Cerebellar cortex (tissue), 1 donor: ENCODE measurements around the gene ANKRD9.
"Not testable (repeated sequence)": the region's sequence is repeated elsewhere in the genome, so short reads cannot be mapped to it uniquely, and the experiment has no call there.

Source experiments
- DNase-seq: peaks from one replicate; pipeline ENCODE4 v3.0.0-alpha.2; 2015; ENCODE audit warnings: low spot score

The ANKRD9 gene, protein sequence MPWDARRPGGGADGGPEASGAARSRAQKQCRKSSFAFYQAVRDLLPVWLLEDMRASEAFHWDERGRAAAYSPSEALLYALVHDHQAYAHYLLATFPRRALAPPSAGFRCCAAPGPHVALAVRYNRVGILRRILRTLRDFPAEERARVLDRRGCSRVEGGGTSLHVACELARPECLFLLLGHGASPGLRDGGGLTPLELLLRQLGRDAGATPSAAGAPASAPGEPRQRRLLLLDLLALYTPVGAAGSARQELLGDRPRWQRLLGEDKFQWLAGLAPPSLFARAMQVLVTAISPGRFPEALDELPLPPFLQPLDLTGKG

DNA sequence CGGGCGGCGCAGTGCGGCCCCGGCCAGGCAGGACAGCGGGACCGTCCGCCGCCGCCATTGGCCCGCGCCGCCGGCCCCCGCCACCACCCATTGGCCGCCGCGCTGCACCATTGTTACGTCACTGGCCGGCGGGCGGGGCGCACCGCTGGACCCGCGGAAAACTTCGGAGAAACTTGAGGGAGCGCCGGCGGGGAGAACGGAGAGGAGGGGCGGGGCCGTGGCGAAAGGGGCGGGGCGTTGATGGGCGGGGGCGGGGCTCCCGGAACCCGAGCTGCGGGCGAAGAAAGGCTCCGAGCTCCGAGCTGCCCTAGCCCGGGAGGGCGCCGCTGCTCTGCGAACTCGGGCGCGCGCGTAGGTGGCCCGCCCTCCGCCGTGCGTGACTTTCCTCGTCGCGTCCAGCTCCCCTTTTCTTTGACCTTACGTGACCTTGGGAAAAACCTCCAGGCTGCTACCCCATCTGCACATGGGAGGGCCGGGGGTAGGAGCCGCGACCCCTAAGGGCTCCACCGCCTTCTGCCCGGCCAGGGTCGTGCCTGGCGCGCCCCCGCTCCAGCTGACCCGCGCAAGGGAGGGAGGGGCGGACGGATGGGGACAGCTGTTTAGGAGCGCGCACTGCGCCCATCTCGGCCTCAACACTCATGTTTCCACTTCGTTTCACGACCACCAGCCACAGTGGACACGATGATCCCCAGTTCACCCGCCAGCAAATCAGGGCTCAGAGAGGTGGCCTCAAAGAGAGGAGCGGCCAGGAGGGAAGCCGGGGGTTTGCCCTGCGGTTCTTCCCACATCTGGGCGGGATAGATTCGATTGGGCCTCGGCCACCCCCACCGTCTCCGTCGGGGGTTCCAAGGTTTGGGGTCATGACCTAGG, at the start of gene ANKRD9:
ANKRD9 (minus strand) TSS at position 31 of the 870 bp plus-strand sequence. CDS start 1,887 bp downstream, outside the sequence.
- DNase-seq, result peak; percentile 80

DNA sequence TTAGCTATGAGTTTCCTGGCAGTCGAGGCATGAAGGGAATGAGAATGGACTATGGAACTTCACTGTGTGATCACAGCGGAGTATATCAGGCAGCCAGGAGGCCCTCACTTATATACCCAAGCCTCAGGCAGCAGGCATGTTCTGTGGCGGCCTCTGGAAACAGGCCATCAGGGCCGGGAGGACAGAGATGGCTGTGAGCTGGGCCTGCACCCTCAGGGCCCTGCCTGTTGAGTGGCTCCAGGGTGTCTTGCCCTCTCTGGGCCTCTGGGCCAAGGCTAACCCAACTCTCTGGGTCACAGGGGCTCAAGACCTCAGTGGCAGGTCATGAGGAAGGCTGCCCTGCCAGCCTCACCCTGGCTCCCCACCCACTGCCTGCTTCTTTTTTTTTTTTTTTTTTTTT, 49.0 kb upstream of the ANKRD9 start:
- no peak for DNase-seq

DNA sequence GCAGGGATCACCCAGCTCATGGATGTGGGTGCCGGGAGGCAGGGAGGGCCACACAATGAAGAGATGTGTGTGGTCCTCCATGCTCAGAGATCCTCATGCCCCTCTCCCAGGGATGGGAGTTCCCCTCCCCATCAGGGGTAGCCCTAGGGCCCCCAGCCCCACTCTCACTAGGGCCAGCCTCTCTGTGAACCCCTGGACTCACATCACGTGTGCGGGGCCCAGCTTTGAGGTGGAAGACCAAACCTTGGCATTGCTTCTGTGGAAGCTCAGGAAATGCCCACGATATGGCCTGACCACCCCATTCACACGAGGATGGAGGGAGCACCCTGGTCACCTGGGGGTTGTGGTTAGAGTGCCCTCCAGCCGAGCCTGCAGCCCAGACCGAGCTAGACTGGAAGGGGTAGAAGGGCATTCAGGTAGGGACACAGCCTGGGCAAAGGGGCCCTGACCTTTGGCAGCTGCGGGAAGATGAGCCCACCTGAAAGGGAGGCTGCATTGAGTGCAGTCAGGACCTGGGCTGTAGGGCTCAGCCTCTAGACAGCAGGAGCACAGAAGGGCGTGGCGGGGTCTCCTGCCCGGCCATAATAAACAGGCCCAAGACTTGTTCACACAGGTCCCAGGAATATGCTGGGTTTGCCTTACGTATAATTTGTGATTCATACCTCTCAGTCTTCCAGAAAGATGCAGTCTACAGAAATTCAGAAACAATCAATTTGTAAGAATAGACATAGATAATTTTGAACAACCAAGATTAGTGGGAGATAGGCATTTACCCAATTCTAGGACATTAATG, 48.1 kb upstream of the ANKRD9 start:
- DNase-seq, result no peak

DNA sequence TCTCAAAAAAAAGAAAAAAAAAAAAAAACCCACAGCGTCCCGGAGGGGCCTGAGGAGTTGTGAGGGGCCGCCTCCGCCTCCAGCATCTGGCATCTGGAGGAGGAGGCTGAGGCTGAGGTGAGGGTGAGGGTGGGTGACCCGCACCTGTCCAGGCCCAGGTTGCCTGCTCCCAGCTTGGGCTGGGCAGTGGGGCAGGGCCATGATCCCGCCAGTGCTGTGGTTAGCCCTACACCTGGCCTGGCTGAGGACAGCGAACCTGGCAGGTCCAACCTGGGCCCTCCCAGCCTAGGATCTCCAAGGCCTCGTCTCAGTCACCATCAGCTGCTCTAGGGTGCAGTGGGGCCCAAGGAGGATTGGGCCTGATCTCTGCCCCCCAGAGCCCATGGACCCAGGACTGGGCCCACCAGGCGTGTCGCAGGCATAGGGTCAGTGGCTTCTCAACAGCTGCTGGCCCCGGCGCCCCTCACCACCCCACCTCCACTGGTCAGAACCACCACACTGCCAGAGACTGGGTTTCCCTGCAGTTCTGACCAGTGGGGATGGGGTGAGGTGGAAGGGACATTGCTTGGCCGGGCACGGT, 46.6 kb upstream of the ANKRD9 start:
- no peak for DNase-seq

DNA sequence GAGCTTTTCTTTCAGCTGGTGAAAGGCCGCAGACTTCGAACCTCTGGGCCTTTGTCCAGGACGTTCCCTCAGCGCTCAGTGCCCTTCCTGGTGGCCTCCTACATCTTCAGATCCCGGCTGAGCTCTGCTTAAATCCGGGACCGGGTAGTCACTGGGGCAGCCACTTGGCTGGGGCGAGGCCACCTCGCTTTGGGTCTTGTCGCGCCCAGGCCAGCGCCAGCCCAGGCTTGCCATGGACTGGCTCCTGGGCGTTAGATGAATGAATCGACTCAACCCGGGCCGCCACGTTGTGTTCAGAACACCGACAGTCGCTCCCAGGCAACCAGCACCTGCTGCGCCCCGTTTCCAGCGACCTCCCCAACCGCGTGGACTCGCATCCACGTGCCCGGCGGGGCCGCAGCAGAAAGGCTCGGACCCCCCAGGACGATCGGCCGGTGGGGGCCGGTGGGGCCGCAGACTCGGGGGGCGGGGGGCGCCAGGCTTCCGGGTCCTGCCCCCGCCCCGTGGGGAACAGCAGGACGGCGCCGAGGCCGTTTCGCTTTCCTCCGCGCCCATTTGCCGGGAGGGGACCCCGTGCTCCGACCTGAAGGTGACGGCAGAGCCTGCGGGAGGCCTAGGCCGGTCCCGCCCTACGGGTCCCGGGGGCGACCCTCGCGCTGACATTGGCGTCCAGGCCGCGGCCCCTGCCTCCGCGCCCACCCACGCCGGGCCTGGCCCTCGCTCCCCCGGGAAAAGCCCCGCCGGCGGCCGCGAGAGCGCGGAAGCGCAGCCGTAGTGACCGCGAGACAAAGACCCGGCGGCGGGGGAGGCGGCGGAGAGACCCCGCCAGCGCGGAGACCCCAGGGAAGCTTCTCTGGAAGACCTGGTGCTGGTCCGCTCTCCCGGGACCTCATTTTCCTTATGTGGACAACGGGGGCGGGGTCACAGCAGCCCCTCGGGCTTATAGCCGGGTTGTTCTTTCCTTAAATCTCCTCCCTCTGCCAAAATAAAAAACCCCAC, 45.5 kb upstream of the ANKRD9 start:
- no peak for DNase-seq

DNA sequence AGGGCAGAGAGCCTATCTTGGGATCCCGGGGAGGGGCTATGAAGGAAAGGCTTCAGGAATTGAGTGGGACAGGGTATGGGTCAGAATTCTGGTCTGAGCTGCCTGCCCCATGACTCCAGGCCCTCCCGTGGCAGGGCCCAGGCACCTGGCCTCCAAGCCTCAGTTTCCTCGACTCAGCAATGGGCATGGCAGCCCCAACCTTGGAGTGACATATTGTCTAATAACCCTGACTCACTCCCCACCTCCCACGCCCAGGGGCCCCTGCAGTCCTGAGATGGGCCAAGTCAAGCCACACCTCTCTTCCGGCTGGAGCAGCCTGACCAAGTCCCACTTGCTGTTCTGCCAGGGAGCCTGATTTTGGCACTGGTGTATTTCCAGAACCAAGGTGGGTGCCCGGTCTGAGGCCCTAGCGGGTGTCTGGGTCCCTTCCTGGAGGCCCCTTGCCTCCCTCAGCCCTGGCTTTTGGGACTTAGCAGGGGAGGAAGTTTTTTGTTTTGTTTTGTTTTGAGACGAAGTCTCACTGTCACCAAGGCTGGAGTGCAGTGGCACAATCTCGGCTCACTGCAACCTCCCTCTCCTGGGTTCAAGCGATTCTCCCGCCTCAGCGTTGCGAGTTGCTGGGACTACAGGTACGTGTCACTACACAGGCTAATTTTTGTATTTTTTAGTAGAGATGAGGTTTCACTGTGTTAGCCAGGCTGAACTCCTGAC, 42.6 kb upstream of the ANKRD9 start:
- DNase-seq, result no peak

DNA sequence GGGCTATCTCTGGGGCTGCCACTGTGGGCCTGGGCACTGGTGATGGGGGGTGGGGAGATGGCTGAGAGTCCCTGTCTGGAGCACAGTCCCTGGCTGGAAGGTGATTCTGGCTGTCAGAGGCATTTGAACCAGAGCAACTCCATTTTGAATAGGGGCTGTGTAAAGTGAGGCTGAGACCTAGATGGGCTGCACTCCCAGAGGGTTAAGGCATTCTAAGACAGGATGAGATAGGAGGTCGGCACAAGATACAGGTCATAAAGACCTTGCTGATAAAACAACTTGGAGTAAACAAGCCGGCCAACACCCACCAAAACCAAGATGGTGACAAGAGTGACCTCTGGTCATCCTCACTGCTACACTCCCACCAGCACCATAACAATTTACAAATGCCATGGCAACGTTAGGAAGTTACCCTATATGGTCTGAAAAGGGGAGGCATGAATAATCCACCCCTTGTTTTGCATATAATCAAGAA, 41.4 kb upstream of the ANKRD9 start:
- not testable (repeated sequence) for DNase-seq

DNA sequence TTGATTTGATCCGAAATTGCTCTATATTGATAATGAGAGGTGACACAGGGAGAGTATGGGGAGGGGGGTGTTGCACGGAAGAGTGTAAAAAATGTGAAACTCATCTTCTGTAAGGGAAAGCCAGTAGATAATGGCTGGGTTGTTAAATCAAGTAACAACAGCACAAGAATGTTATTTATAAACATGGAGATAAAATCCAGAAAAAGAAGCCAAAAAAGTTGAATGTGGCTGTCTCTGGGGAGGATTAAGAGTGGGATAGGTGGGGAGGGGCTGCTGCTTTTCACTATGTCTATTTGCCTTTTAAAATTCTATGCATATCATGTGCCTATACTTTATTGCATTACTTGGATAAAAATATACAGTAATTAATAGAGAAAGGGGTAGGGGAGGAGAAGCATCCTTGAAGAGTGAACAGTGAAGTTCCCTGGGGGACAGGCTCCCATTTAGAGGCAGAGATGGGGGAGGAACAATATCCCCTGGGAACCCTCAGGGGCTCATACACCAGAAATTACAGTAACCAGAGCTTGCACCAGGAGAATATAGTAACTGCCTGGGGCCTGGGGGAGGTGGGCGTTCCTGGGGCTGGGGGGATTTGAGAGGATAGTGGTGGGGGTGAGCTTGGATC, 39.2 kb upstream of the ANKRD9 start:
- DNase-seq, result no peak

DNA sequence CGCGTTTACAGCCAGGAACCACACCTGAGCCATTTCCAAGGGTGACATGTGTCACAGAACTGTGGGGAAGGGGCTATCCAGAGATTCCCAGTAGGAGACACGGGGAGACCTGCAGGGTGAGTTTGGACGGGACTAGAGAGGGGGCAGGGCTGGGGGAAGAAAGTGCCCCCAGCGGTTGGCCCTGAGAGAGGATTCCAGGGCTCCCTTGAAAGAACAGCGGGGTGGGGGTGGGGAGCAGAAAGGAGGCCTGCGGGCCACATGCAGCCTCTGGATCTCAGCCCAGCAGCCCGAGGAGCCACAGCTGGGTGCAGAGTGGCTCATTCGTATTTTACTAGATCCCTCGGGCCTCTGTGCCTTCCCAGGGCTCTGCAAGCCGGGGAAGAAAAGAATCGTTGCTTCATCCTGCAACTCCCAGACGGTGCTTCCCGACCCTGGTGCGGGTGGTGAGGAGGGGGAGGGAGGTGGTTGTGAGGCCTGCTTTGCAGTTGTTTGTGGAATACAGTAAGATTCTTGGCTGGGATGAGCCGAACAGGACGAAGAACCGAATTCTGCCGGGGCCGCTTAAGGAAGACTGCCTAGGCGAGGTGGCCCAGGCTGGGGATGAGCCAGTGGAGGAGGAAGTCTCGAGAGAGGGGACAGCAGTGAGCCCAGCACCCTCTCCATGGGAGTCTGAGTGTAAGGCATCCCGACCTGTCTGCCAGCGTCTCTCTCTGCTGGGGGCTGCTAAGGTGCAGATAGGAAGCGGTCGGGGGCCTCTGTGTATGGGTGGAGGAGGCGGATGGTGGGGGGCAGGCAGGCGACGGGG, 36.1 kb upstream of the ANKRD9 start:
- DNase-seq, result peak; percentile 49

DNA sequence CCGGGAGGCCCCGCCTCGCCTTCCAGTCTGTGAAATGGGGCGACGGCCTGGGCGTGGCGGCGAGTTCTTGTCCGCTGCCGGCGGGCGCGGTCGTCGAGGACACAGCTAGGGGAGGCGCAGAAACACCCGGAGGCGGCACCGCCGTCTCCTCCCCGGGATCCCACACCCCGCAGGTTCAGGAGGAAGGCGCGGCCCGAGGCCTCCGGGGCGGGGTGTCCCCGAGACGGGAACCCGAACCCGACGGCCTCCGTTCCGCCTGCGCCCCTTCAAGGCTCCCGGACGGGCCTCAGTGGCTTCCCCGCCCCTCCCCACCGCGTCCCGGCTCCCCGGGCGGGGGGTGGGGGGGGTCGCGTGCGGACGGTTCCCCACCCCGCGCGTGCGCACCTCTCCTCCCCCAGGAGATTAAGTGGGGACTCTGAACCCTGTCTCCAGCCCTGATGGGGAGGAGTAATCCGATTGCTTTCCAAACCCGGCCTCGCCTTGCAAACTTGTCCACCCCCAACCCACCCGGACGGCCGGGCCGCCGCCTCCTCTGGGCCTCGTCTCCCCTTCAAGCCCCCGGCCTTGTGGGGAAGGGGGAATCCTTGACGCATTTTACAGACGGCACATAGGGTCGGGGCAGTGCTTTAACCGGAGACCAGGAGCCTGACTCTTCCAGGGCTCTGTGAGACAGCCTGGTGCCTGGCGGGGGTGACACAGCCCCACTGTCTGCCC, 35.3 kb upstream of the ANKRD9 start:
- DNase-seq, result no peak

DNA sequence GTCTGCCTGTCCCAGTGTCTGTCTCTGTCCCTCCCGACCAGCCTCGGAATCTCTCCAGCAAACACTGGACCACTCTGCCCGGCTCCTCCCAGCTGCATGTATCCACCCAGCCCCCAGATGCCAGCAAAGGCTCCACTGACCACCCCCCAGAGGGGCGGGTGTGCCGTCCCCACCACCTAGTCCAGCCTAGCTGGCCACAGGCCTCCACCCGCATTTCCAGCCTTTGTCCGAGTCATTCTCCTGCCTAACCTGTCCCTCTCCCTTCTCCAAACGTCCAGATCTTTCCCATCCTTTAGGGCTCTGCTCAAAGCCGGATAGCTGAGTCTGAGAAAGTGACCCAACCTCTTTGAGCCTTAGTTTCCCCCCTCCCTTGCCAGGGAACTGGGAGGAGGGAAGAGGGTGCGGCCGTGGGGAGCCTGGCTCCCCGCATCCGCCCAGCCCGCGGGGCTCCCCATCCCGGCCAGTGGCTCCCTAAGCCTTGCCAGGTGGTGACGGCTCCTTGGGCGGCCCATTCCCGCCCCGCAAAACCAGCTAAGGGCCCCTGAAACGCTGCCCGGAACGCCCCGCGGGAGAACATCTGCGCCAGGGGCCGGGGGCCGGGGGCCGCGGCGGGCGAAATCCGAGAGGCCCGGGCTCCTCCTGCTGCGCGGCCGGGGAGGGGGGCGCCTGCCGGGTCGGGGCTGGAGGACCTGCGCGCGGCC, 34.6 kb upstream of the ANKRD9 start:
- DNase-seq, result no peak

DNA sequence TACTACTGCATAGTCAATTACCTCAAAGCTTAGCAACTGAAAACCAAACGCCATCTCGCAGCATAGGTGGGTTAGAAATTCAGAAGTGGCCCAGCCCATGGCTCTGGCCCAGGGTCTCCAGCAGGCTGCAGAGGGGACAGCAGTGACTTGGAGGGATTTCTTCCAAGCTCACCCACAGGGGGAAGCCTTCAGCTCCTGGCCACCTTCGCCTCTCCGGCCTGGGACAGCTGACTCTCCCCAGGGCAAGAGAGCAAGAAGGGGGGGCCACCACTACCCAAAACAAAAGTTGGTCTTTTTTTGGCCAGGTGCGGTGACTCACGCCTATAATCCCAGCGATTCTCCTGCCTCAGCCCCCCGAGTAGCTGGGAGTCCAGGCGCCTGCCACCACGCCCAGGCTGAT, 32.2 kb upstream of the ANKRD9 start:
- DNase-seq, result peak; percentile 42

DNA sequence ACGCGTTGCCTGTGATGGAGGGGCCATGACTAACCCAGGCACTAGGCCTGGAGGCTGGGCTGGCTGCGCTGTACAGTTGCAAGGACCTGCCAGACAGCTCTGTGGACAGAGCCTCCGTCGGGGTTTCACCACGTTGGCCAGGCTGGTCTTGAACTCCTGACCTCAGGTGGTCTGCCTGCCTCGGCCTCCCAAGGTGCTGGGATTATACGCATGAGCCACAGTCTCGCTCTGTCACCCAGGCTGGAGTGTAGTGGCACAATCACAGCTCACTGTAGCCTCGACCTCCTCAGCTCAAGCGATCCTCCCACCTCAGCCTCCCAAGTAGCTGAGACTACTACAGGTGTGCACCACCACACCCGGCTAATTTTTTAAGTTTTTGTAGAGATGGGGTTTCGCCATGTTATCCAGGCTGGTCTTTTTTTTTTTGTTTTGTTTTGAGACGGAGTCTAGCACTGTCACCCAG, 31.5 kb upstream of the ANKRD9 start:
- not testable (repeated sequence) for DNase-seq

DNA sequence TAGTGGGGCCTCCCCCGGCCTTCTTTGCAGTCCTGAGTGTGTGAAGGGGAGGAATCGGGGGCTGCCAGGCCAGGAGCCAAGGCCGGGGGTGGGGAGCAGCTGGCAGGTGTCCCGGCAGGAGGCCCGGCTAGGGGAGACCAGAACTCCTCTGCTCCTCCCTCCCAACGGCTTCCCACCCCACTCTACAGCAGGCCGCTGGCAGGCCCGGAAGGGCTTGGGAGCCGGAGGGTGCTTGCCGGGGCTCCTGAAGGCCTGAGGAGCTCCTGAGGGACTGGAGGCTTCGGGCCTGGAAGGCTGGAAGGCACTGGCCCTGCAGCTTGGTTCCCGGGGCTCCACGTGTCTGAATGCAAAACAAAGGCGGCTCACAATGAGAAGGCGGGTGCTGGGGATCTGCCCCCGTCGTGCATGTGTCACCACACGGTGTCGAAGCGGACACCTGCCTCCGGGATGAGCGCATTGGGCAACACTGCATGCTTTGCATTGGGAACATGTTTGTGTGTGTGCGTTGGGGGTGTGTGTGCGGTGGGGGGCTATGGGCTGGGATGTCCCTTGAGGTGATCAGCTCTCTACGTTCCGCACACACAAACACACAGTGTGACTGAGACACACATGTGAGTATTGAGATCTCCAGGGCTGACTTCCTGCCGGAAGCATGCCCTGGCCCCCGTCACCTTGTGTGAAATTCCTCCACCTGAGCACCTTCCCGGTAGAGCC, 30.9 kb upstream of the ANKRD9 start:
- no peak for DNase-seq

DNA sequence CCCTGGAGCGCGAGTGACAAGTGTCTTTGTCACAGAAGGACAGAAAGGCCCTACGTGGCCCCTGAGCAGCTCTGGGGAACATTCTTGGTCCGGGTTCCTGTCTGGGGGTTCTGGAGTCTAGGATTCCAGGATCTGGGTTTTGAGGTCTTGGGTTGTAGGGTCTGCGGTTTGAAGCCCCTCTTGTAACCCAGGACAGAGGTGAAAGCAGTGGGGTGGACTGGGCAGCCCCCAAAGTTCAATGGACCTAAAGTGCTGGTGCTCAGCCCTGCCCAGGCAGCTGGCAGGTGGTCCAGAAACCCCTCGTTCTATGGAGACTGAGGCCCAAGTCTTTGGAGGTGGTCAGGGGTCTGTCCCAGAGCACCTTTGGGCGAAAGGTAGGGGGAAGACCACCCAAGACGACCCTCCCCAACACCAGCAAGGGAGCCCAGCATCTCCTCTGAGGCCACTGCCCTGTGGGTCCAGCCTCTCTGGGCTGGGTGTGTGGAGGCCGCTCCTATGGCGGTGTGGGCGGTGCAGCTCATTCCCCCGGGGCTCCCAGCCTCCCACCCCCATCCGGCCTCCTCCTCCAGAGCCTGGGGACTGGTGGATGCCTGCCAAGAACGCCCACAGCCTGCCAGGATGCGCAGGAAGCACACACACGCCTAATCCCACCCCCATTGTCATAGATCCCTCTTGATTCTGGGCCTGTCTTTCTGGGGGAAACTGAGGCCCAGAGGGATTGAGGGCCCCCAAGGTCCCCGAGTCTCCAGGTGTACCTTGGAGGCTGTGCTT, 30.2 kb upstream of the ANKRD9 start:
- no peak for DNase-seq
